Motor neuron (in vitro differentiated cells): ENCODE data around the gene RFPL2. TPM values are rescaled to one million over a fixed set of nuclear protein-coding genes. Genes with fewer than 3 reads are reported as not detected.
A peak's percentile ranks its signal among the peaks of the same experiment; 100 is the strongest.

ENCODE experiments used
- ATAC-seq, 8 experiments: fragments of 200-7000 bp; cut with Tn5 transposase; replicated peaks in 6 of 8; 2 replicates each; pipeline ENCODE4 v1.8.0; 2021; ENCODE audit warnings: mild to moderate bottlenecking in 8 of 8, moderate library complexity in 8 of 8
- H3K27ac ChIP-seq, 2 donors: fragments of 250-450 bp; sonication (Bioruptor Pico); 2 replicates each; pipeline ENCODE4 v1.9.0; 2021; ENCODE audit warnings: antibody characterized with exemption in 2 of 2, mild to moderate bottlenecking in 2 of 2, moderate library complexity in 1 of 2
- H3K4me1 ChIP-seq, 2 donors: fragments of 250-450 bp; sonication (Bioruptor Pico); replicated peaks in 1 of 2; 2 replicates each; pipeline ENCODE4 v1.6.1; 2021; ENCODE audit warnings: antibody characterized with exemption in 2 of 2, mild to moderate bottlenecking in 2 of 2, moderate library complexity in 1 of 2
- H3K4me3 ChIP-seq, 5 donors: fragments of 250-450 bp; sonication (Bioruptor Pico); 2 replicates each; pipeline ENCODE4 v1.9.0; 2021; ENCODE audit warnings: antibody characterized with exemption in 5 of 5, mild to moderate bottlenecking in 5 of 5, moderate library complexity in 4 of 5
- WGBS, 10 experiments: fragments of 450-650 bp; shearing (Covaris generic); methylation state at CpG; one replicate each; pipeline ENCODE4 v1.0.0; 2022; 5-methylcytosine and 5-hydroxymethylcytosine counted together
- in situ Hi-C, 9 experiments: fragments of 400-800 bp; cut with MboI; loops; one replicate each; pipeline ENCODE4 v1.15.0; 2021; ENCODE audit warnings: low sequenced_read_pairs in 9 of 9, low pct_unique_long_range_greater_than_20kb in 2 of 9; ENCODE audit not compliant: unreplicated experiment in 9 of 9
- total RNA-seq, 8 experiments: library from RNA; unstranded; fragments of 300-600 nt; gene quantifications; 2 replicates each; pipeline versions ENCODE4 v1.2.3 to v1.2.4, GENCODE V29; 2022

The RFPL2 gene
- 1 to 10 TPM in 3 of 8 experiments, under 1 TPM in 3, not detected in 2; 0.42 to 1.3 (median 0.89) TPM for total RNA-seq

- peaks cover 3 to 6% of the 10 kb centered on the region in 2 donors for H3K4me1 ChIP-seq
- ATAC-seq, result peak in 6 of 8 experiments; percentile 44 to 89 (median 84)
- peak within 1 kb of the TSS; percentile 46 to 73 (median 60) for H3K4me3 ChIP-seq
- in situ Hi-C loops, result no loop called here
- H3K27ac ChIP-seq, result peak within 1 kb of the TSS; percentile 47 to 80
- WGBS, 10 experiments, result 0 to 60% (median 0%) methylated on average over 1 to 11 of the region's 41 CpGs; no CpG with 5 or more reads in 4 of the 10 experiments
These were observed at the start of gene RFPL2 for GRCh38 chr22:32204856-32205722. RFPL2 (minus strand) TSS chr22:32205073; CDS start chr22:32202451, 2,622 bp downstream.

DNA sequence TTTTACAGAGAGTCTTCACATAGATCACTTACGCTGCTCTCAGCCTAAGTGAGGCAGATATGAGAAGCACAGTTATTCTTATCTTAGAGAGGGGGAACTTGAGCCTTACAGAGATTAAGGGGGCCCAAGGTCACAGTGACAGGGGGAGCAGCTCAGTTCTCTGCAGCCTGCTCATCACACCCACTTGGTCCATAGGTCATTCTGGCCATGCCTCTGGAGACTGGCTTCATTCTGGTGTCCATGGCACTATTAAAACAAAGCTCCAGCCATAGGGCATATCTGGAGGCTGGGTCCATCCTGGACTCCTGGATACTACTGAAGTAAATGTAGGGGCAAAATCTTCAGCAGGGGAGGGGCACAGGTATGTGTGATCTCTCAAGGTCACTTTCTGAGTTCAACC is 44.4 kb upstream of the RFPL2 start:
- Histone ChIP-seq H3K4me3 (no peak overlapping the region), H3K27ac (no peak overlapping the region), H3K4me1 (no peaks in the 10 kb centered on the region)
- ATAC-seq, result no peak
- WGBS, 10 experiments, result 60 to 100% (median 100%) methylated on average over 1 of the region's 1 CpG; no CpG with 5 or more reads in 5 of the 10 experiments
- in situ Hi-C loops, result no loop called here

DNA sequence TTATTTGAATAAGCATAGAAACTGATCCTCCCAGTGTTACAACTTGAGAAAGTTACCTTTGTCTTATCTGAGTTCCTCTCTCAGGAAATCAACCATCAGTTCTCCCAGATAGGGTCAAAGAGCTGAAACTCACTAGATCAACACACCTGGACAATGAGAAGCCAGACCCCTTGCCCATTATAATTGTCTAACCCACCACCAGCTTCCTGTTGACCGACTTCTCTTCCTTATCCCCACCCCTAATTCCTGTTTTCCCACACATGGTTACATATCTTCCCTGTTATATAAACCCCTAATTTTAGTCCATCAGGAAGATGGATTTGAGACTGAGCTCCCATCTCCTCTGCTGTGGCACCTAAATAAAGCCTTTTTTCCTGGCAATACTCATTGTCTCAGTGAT is 43.4 kb upstream of the RFPL2 start:
- in situ Hi-C loops, result no loop called here
- WGBS, 10 experiments, result 0 to 91% (median 0%) methylated on average over 1 of the region's 1 CpG; no CpG with 5 or more reads in 5 of the 10 experiments

DNA sequence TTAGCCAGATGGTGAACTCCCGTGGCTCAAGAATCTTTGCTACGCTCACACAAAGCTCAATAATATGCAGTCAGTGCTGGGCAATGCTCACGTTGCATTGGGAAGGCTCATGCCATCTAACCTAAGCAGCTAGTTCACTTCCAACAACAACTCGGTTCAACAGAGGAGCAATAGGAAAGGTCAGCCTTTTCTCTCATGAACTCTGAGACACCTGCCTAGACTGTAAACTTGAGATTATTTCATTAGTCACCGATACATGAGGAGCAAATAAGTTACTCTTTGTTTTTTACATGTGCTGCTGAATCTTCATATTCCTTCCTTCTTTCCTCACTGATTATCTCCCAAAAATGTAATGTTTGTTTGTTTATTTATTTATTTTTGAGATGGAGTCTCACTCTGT is 41.3 kb upstream of the RFPL2 start:
- in situ Hi-C loops, result no loop called here
- 0 to 100% (median 88%) methylated on average over 1 to 5 of the region's 5 CpGs; no CpG with 5 or more reads in 1 of the 10 experiments for WGBS, 10 experiments
- no peak for ATAC-seq
- no peaks in the 10 kb centered on the region for H3K4me1 ChIP-seq
- no peak overlapping the region for H3K27ac ChIP-seq
- H3K4me3 ChIP-seq, result no peak overlapping the region

More for the DNA sequence above, 43.4 kb upstream of the RFPL2 start:
- Histone ChIP-seq H3K27ac (no peak overlapping the region), H3K4me1 (no peaks in the 10 kb centered on the region), H3K4me3 (no peak overlapping the region)
- no peak for ATAC-seq

- 0 to 60% (median 40%) methylated on average over 1 to 3 of the region's 3 CpGs; no CpG with 5 or more reads in 3 of the 10 experiments for whole genome bisulfite sequencing, 10 experiments
- in situ Hi-C loops, result no loop called here
- no peak overlapping the region for H3K27ac ChIP-seq
- no peak for ATAC-seq
- H3K4me1 ChIP-seq, result no peaks in the 10 kb centered on the region
- no peak overlapping the region for H3K4me3 ChIP-seq
These were observed 40.2 kb upstream of the RFPL2 start for GRCh38 chr22:32245042-32245441.

- no peak for ATAC-seq
- 100% methylated on average over 1 of the region's 1 CpG; no CpG with 5 or more reads in 9 of the 10 experiments for WGBS, 10 experiments
- no peak overlapping the region for H3K4me3 ChIP-seq
- in situ Hi-C loops, result no loop called here
- no peaks in the 10 kb centered on the region for H3K4me1 ChIP-seq
- no peak overlapping the region for H3K27ac ChIP-seq
These were observed 39.7 kb upstream of the RFPL2 start for GRCh38 chr22:32244547-32244946.

DNA sequence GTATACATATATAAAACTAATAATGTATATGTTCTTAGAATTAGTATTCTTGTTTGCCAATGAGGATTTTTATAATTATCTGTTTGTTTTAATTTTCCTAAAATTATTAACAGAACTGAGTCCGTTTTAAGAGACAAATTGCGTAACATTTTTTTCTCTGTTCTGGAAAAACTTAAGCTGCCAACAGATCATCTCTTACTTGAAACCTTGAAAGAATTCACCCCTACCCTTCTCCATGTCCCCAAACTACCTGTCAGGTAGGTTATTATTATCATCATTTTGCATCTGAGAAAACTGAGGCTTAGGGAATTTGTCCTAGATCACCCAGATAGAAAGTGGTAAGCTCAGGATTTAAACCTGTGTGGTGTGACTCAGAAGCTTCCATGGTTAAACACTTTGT is 35.6 kb upstream of the RFPL2 start:
- Histone ChIP-seq H3K4me1 (peaks cover 0 to 11% of the 10 kb centered on the region in 2 donors), H3K27ac (no peak overlapping the region), H3K4me3 (no peak overlapping the region)
- 0 to 100% (median 77%) methylated on average over 1 to 2 of the region's 2 CpGs; no CpG with 5 or more reads in 1 of the 10 experiments for WGBS, 10 experiments
- no peak for ATAC-seq
- in situ Hi-C loops, result no loop called here

GRCh38 chr22:32237906-32238305 is 33.0 kb upstream of the RFPL2 start:
- no peak overlapping the region for H3K27ac ChIP-seq
- in situ Hi-C loops, result no loop called here
- WGBS, 10 experiments, result 0 to 100% (median 83%) methylated on average over 1 of the region's 1 CpG; no CpG with 5 or more reads in 4 of the 10 experiments
- H3K4me1 ChIP-seq, result peaks cover 2 to 11% of the 10 kb centered on the region in 2 donors
- ATAC-seq, result no peak
- no peak overlapping the region for H3K4me3 ChIP-seq

GRCh38 chr22:32236970-32237369 is 32.1 kb upstream of the RFPL2 start:
- in situ Hi-C loops, result no loop called here
- H3K27ac ChIP-seq, result no peak overlapping the region
- H3K4me3 ChIP-seq, result no peak overlapping the region
- peak; percentile 51 to 99 (median 96) for ATAC-seq
- WGBS, 10 experiments, result 0 to 71% (median 20%) methylated on average over 1 to 8 of the region's 8 CpGs; no CpG with 5 or more reads in 3 of the 10 experiments
- peaks cover 3 to 11% of the 10 kb centered on the region in 2 donors for H3K4me1 ChIP-seq

- no peak overlapping the region for H3K4me3 ChIP-seq
- peaks cover 3 to 11% of the 10 kb centered on the region in 2 donors for H3K4me1 ChIP-seq
- H3K27ac ChIP-seq, result no peak overlapping the region
- in situ Hi-C loops, result no loop called here
- peak in 3 of 8 experiments; percentile 24 to 32 (median 29) for ATAC-seq
- 20 to 100% (median 65%) methylated on average over 1 to 5 of the region's 5 CpGs; no CpG with 5 or more reads in 1 of the 10 experiments for WGBS, 10 experiments
These were observed 28.2 kb upstream of the RFPL2 start for GRCh38 chr22:32233091-32233490.

DNA sequence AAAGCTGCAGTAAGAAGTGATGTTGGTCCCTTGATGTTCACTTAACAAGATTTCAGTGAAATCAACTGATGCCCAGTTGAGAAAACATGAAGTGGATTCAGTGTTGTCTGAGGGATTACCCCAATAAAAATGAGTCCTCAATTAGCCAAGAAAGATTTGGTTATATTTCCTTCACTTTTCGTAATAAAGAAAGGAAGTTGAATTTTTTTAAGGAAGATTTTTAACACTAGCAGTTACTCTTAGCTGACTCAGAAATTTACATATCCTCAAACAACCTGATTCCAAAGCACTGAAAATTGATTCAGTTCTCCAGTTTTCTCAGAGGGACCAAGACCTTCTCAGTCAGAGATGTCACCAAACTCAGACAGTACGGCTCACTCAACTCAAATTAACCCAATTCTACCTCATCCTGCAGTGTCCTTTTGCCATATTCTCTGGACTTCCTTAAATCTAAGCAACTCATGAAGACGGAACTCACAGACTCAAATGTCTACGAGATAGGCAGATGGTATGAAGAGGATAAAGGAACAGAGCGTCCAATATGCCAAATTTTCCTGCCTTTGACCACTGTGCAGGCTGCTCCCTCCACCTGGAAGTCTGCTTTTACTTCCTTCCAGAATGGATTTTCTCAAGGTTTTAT is 27.4 kb upstream of the RFPL2 start:
- H3K4me1 ChIP-seq, result peaks cover 3 to 7% of the 10 kb centered on the region in 2 donors

DNA sequence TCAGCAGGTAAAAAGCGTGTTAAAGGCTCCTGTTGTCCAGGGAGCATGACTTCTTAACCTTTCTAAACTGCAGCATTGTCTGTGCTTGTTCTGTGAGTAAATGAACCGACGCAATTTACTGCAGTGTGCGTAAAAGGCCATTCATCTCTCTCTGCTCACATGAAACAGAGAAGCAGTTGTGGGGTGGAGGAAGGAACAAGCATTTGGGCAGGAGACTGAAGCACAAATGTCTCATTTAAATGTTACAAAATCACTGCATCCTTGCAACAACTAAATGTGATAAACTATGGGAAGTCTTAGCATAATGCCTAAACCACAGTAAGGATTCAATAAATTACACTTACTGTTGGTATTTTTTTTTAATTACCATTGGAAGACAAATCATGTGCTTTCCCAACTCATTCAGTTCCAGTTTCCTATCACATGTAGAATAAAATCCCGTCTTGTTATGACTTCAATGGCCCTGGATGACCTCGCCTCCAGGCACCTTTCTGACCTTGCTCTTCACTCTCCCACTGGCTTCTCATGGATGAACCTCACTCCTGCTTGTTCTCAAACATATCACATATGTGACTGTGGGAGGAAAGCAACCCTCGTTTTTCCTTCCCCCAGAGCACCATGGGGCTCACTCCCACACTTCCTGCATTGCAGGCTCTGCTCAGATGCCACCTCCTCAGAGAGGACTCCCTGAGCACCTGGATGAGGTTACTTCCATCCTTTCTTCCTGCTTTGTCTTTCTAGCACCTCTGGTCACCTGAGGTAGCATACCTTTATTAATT is 21.6 kb upstream of the RFPL2 start:
- peak in 3 of 8 experiments; percentile 24 to 40 (median 34) for ATAC-seq
- in situ Hi-C loops, result no loop called here
- Histone ChIP-seq H3K4me3 (no peak overlapping the region), H3K4me1 (peaks cover 7 to 10% of the 10 kb centered on the region in 2 donors), H3K27ac (no peak overlapping the region)
- 6 to 50% (median 22%) methylated on average over 1 to 7 of the region's 7 CpGs; no CpG with 5 or more reads in 2 of the 10 experiments for WGBS, 10 experiments

More for the DNA sequence above, 27.4 kb upstream of the RFPL2 start:
- in situ Hi-C loops, result no loop called here
- no peak overlapping the region for H3K4me3 ChIP-seq
- WGBS, 10 experiments, result 0 to 100% (median 88%) methylated on average over 1 to 5 of the region's 5 CpGs; no CpG with 5 or more reads in 1 of the 10 experiments
- H3K27ac ChIP-seq, result no peak overlapping the region
- no peak for ATAC-seq
